GM04504 (cell line): ENCODE measurements around the gene SRCAP.

Experiments
- DNase-seq: peaks from one replicate; pipeline ENCODE4 v3.0.0-alpha.2; 2012; ENCODE audit warnings: low read depth

SRCAP gene

GRCh38 chr16:30757316-30757715, 58.3 kb downstream of the SRCAP start:
- DNase-seq = no peak

- no peak for DNase-seq
Observed at GRCh38 chr16:30758988-30759491, 60.1 kb downstream of the SRCAP start.

- no peak for DNase-seq
Observed at GRCh38 chr16:30760001-30760559, 61.1 kb downstream of the SRCAP start.

- no peak for DNase-seq
Observed at GRCh38 chr16:30760577-30761426, 61.8 kb downstream of the SRCAP start.

- no peak for DNase-seq
Observed at GRCh38 chr16:30761427-30761927, 62.5 kb downstream of the SRCAP start.

GRCh38 chr16:30761928-30762902, 63.2 kb downstream of the SRCAP start, which contains the start of the genes CFAP119 and RNF40:
Gene CFAP119 (minus strand): TSS chr16:30762062. CDS start chr16:30761748, 314 bp downstream.
Gene RNF40 (plus strand): TSS chr16:30762322. CDS start chr16:30762546, 224 bp downstream.
- peak; percentile 97 for DNase-seq

- no peak for DNase-seq
Observed at GRCh38 chr16:30762991-30763725, 64.2 kb downstream of the SRCAP start.

GRCh38 chr16:30764086-30764485, 65.1 kb downstream of the SRCAP start:
- DNase-seq = no peak

- no peak for DNase-seq
Observed at GRCh38 chr16:30764816-30765465, 66.0 kb downstream of the SRCAP start.

GRCh38 chr16:30766206-30766932, 67.4 kb downstream of the SRCAP start:
- no peak for DNase-seq

- no peak for DNase-seq
Observed at GRCh38 chr16:30766933-30767284, 67.9 kb downstream of the SRCAP start.

- DNase-seq = no peak
Observed at GRCh38 chr16:30767767-30768465, 68.9 kb downstream of the SRCAP start.

- DNase-seq = no peak
Observed at GRCh38 chr16:30768583-30769181, 69.7 kb downstream of the SRCAP start.

GRCh38 chr16:30769379-30770089, 70.6 kb downstream of the SRCAP start:
- no peak for DNase-seq

GRCh38 chr16:30771726-30772125, 72.8 kb downstream of the SRCAP start:
- DNase-seq = no peak

- DNase-seq = no peak
Observed at GRCh38 chr16:30773826-30774225, 74.9 kb downstream of the SRCAP start.

GRCh38 chr16:30774367-30775130, 75.6 kb downstream of the SRCAP start:
- DNase-seq = no peak

GRCh38 chr16:30775131-30775391, 76.1 kb downstream of the SRCAP start:
- DNase-seq = no peak
